A549 (cell line): ENCODE results near the gene GLRX3. TPM values are rescaled to one million over a fixed set of nuclear protein-coding genes. Genes with fewer than 3 reads are reported as not detected.
A peak's percentile ranks its signal among the peaks of the same experiment; 100 is the strongest.

Experiments used
- ATAC-seq, 2 experiments: fragments of 200-7000 bp in 1 of 2; fragments of >200 bp in 1 of 2; cut with Nextera tagmentation in 1 of 2; cut with Tn5 transposase in 1 of 2; 3 replicates each; pipeline versions ENCODE4 v1.8.0 to v1.9.1; 2018 to 2020; ENCODE audit warnings: mild to moderate bottlenecking in 1 of 2, moderate library complexity in 1 of 2
- CTCF ChIA-PET: fragments of 300-600 bp; sonication (Branson Sonifier 250); formaldehyde crosslinking; extraction: SDS; loops from one replicate; lab custom pipeline; 2021; ENCODE audit warnings: antibody characterized with exemption, inconsistent platforms; lab: Yijun Ruan, JAX
- POLR2A ChIA-PET: fragments of 350-600 bp; formaldehyde crosslinking; extraction: SDS; loops from one replicate; lab custom pipeline; 2021; ENCODE audit warnings: antibody characterized with exemption, inconsistent platforms; lab: Yijun Ruan, JAX
- DNase-seq, 2 experiments: peaks; one replicate each; pipeline versions ENCODE4 v3.0.0 to v3.0.0-alpha.2; 2011 to 2016; ENCODE audit warnings: low read depth in 1 of 2, low spot score in 1 of 2
- FAIRE-seq: peaks from 2 replicates; lab custom pipeline; 2011; peaks lifted over from hg19 to GRCh38; lab: Jason Lieb, UNC
- H3K27ac ChIP-seq, 2 experiments: fragments of >200 bp; sonication (Bioruptor Twin); formaldehyde crosslinking; 3 replicates each; pipeline ENCODE4 v1.5.1; 2016 to 2017
- H3K4me1 ChIP-seq: fragments of >200 bp; sonication (Bioruptor Twin); formaldehyde crosslinking; 3 replicates; pipeline ENCODE4 v1.6.1; 2016
- H3K4me2 ChIP-seq: fragments of >200 bp; sonication (Bioruptor Twin); formaldehyde crosslinking; 3 replicates; pipeline ENCODE4 v1.6.1; 2016
- H3K4me3 ChIP-seq: fragments of >200 bp; sonication (Bioruptor Twin); formaldehyde crosslinking; 3 replicates; pipeline ENCODE4 v1.5.1; 2016
- H3K9me3 ChIP-seq: fragments of >200 bp; sonication (Bioruptor Twin); formaldehyde crosslinking; 3 replicates; pipeline ENCODE4 v1.6.1; 2016
- CHD2 ChIP-seq: fragments of 150-350 bp; IDR thresholded peaks from 2 replicates; pipeline ENCODE4 v1.6.1; 2014; ENCODE audit warnings: low read length; ENCODE audit not compliant: partially characterized antibody
- EHF ChIP-seq: fragments of 250-450 bp; sonication (Bioruptor Pico); IDR thresholded peaks from 2 replicates; pipeline ENCODE4 v1.5.0; 2020; ENCODE audit warnings: mild to moderate bottlenecking
- EP300 ChIP-seq, 2 experiments: fragments of >200 bp; sonication (Bioruptor Twin); formaldehyde crosslinking; IDR thresholded peaks; 2 replicates in 1 of 2; 3 replicates in 1 of 2; pipeline ENCODE4 v1.6.1; 2016 to 2017
- ESRRA ChIP-seq: fragments of 150-350 bp; IDR thresholded peaks from 2 replicates; pipeline ENCODE4 v1.6.1; 2014; ENCODE audit warnings: mild to moderate bottlenecking, low read length, borderline replicate concordance
- FOXS1 ChIP-seq: fragments of 250-450 bp; sonication (Bioruptor Pico); IDR thresholded peaks from 2 replicates; pipeline ENCODE4 v1.5.0; 2020; ENCODE audit warnings: mild to moderate bottlenecking, moderate library complexity
- GATA3 ChIP-seq: IDR thresholded peaks from 2 replicates; pipeline ENCODE4 v1.6.1; 2012; ENCODE audit warnings: borderline replicate concordance
- HOXA7 ChIP-seq: fragments of 250-450 bp; sonication (Bioruptor Pico); IDR thresholded peaks from 2 replicates; pipeline ENCODE4 v1.5.0; 2020; ENCODE audit warnings: mild to moderate bottlenecking, moderate library complexity
- JUNB ChIP-seq: fragments of >200 bp; sonication (Bioruptor Twin); formaldehyde crosslinking; IDR thresholded peaks from 2 replicates; pipeline ENCODE4 v1.6.1; 2016
- KDM5A ChIP-seq: fragments of 200-600 bp; sonication (generic); IDR thresholded peaks from 2 replicates; pipeline ENCODE4 v1.6.1; 2016; ENCODE audit warnings: antibody characterized with exemption, mild to moderate bottlenecking
- NPAS2 ChIP-seq: fragments of 250-450 bp; sonication (Bioruptor Pico); IDR thresholded peaks from 2 replicates; pipeline ENCODE4 v1.8.0; 2022; ENCODE audit warnings: mild to moderate bottlenecking, moderate library complexity, borderline replicate concordance
- NR3C1 ChIP-seq: fragments of >200 bp; sonication (Bioruptor Twin); formaldehyde crosslinking; IDR thresholded peaks from 3 replicates; pipeline ENCODE4 v1.6.1; 2017
- RAD21 ChIP-seq, 2 experiments: fragments of >200 bp in 1 of 2; sonication (Bioruptor Twin) in 1 of 2; formaldehyde crosslinking in 1 of 2; IDR thresholded peaks in 1 of 2; conservative IDR thresholded peaks in 1 of 2; 2 replicates in 1 of 2; 3 replicates in 1 of 2; pipeline ENCODE4 v1.6.1; 2012 to 2018; ENCODE audit warnings: inconsistent platforms in 1 of 2
- SREBF2 ChIP-seq: fragments of 450-650 bp; IDR thresholded peaks from 2 replicates; pipeline ENCODE4 v1.6.1; 2014; ENCODE audit warnings: mild to moderate bottlenecking, moderate library complexity
- TP53 ChIP-seq: fragments of 250-450 bp; sonication (Bioruptor Pico); IDR thresholded peaks from 2 replicates; pipeline ENCODE4 v1.5.0; 2021; ENCODE audit warnings: mild to moderate bottlenecking, moderate library complexity
- ZNF302 ChIP-seq: fragments of 250-450 bp; sonication (Bioruptor Pico); IDR thresholded peaks from 2 replicates; pipeline ENCODE4 v1.9.0; 2021; ENCODE audit warnings: inconsistent platforms, mild to moderate bottlenecking, moderate library complexity
- ZSCAN20 ChIP-seq: fragments of 250-450 bp; sonication (Bioruptor Pico); IDR thresholded peaks from 2 replicates; pipeline ENCODE4 v1.8.0; 2022; ENCODE audit warnings: mild to moderate bottlenecking, moderate library complexity
- WGBS: methylation state at CpG from one replicate; pipeline ENCODE4 v1.1.6; 2017; ENCODE audit errors: missing lambda C conversion rate; 5-methylcytosine and 5-hydroxymethylcytosine counted together
- polyA plus RNA-seq, 4 experiments: library from polyadenylated mRNA; depleted of rRNA in 3 of 4; stranded (reverse); fragments of >200 nt; fragmentation: RNase III in 1 of 4; extraction: RNeasy Plus Mini Kit Qiagen cat#74134 plus additional on column Dnase treatment in 1 of 4; gene quantifications; 2 replicates in 3 of 4; 3 replicates in 1 of 4; pipeline ENCODE4 v1.2.3, GENCODE V29; 2011 to 2017
- TF ChIP-seq, protein P1 (sequence below): fragments of >200 bp; sonication (Bioruptor Twin); formaldehyde crosslinking; IDR thresholded peaks from 3 replicates; pipeline ENCODE4 v1.5.1; 2016
- TF ChIP-seq, protein P2 (sequence below): IDR thresholded peaks from 2 replicates; pipeline ENCODE4 v1.6.1; 2012; ENCODE audit warnings: low read depth, borderline replicate concordance
- TF ChIP-seq, protein P3 (sequence below): fragments of 200-600 bp; sonication (generic); IDR thresholded peaks from 2 replicates; pipeline ENCODE4 v1.6.1; 2016; ENCODE audit warnings: antibody characterized with exemption, mild to moderate bottlenecking, moderate library complexity
- TF ChIP-seq, protein P4 (sequence below): IDR thresholded peaks from 2 replicates; pipeline ENCODE4 v1.6.1; 2012

Gene GLRX3
- polyA plus RNA-seq, 2 of the 4 experiments (the other 2 are of a cell fraction) = 153 to 219 TPM

DNA sequence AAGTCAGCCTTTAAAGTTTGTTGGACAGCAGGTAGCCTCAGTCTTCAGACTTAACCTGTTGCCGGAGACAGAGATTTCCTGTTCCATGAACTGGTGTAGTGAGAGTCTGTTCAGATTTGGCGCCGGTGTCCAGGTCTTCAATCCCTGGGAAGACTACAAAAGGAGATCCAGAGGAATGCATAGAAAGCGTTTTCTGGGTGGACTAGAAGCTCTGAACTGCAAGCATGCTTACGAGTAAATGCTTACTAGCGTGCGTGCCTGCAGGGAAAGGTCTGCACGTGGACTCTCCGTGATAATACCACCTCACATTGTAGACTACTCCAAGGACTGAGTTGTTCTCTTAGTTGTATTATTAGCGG lies 878 bp downstream of the GLRX3 start:
- Histone ChIP-seq H3K4me3 (peak overlapping the region; percentile 98), H3K4me1 (peaks cover 29% of the 10 kb centered on the region), H3K27ac (peak overlapping the region; percentile 96 to 98), H3K4me2 (peak overlapping the region; percentile 98), H3K9me3 (no peaks in the 10 kb centered on the region)
- WGBS = 6% methylated on average over 10 of the region's 10 CpGs
- peak; percentile 15 to 42 for ATAC-seq
- FAIRE-seq = no peak
- DNase-seq = peak; percentile 26 to 30
- TF ChIP-seq ESRRA (no peak), ZNF302 (CRISPR knock-in tag) (no peak), RAD21 (conservative IDR thresholded peaks at IDR 0.05 in 1 of 2, IDR thresholded peaks at IDR 0.05 in 1 of 2) (no peak), TP53 (CRISPR knock-in tag) (no peak), NPAS2 (CRISPR knock-in tag) (no peak), SREBF2 (no peak), HOXA7 (CRISPR knock-in tag) (no peak)
- TF ChIP-seq, protein P1, sequence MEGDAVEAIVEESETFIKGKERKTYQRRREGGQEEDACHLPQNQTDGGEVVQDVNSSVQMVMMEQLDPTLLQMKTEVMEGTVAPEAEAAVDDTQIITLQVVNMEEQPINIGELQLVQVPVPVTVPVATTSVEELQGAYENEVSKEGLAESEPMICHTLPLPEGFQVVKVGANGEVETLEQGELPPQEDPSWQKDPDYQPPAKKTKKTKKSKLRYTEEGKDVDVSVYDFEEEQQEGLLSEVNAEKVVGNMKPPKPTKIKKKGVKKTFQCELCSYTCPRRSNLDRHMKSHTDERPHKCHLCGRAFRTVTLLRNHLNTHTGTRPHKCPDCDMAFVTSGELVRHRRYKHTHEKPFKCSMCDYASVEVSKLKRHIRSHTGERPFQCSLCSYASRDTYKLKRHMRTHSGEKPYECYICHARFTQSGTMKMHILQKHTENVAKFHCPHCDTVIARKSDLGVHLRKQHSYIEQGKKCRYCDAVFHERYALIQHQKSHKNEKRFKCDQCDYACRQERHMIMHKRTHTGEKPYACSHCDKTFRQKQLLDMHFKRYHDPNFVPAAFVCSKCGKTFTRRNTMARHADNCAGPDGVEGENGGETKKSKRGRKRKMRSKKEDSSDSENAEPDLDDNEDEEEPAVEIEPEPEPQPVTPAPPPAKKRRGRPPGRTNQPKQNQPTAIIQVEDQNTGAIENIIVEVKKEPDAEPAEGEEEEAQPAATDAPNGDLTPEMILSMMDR = no peak
- ChIA-PET POLR2A (interaction anchor here (5.7 kb wide), 1 partner anchor 26 kb away, joined by 188 read pairs; the partner anchor contains the start of gene C10orf143), CTCF (interaction anchor here (1.0 to 3.6 kb wide), 6 partner anchors 9 to 166 kb away, joined by 3 to 20 read pairs (median 4); partner anchors contain the start of gene C10orf143)

DNA sequence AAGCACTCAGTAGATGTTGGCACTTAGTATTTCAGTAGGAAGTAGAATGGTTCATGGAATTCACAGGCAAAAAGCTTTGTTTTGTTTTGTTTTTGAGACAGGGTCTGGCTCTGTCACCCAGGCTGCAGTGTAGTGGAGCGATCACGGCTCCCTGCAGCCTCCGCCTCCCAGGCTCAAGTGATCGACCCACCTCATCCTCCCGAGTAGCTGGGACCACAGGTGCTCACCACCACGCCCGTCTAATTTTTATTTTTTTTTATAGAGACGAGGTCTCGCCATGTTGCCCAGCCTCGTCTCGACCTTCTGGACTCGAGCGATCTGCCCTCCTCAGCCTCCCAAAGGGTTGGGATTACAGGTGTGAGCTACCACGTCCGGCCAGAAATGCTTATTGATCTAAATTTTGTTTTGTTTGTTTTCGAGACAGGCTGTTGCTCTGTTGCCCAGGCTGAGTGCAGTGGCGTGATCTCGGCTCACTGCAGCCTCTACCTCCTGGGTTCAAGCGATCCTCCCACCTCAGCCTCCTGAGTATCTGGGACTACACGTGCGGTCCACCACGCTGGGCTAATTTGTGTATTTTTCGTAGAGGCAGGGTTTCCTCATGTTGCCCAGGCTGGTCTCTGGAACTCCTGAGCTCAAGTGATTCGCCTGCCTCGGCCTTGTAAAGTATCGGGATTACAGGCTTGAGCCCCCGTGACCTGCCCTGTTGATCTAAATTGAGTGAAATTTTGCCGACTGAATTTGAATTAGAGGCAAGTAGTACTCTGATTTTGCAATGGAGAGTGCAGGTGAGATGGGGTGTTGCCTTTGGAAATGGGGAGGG lies 1.7 kb downstream of the GLRX3 start:
- ChIA-PET POLR2A (interaction anchor here (5.7 kb wide), 1 partner anchor 27 kb away, joined by 188 read pairs; the partner anchor contains the start of gene C10orf143), CTCF (interaction anchor here (1.0 to 3.6 kb wide), 5 partner anchors 10 to 52 kb away, joined by 3 to 20 read pairs (median 5); partner anchors contain the start of gene C10orf143)
- H3K4me1 ChIP-seq = peaks cover 29% of the 10 kb centered on the region
- no peaks in the 10 kb centered on the region for H3K9me3 ChIP-seq
- TF ChIP-seq NR3C1 (no peak), KDM5A (no peak), FOXS1 (CRISPR knock-in tag) (no peak), GATA3 (no peak), EHF (CRISPR knock-in tag) (no peak), ZSCAN20 (CRISPR knock-in tag) (no peak), CHD2 (no peak), JUNB (no peak), NPAS2 (CRISPR knock-in tag) (no peak), EP300 (IDR thresholded peaks at IDR 0.05) (no peak), TP53 (CRISPR knock-in tag) (no peak), ESRRA (no peak)
- TF ChIP-seq, protein P2, sequence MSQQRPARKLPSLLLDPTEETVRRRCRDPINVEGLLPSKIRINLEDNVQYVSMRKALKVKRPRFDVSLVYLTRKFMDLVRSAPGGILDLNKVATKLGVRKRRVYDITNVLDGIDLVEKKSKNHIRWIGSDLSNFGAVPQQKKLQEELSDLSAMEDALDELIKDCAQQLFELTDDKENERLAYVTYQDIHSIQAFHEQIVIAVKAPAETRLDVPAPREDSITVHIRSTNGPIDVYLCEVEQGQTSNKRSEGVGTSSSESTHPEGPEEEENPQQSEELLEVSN = no peak
- TF ChIP-seq, protein P3, sequence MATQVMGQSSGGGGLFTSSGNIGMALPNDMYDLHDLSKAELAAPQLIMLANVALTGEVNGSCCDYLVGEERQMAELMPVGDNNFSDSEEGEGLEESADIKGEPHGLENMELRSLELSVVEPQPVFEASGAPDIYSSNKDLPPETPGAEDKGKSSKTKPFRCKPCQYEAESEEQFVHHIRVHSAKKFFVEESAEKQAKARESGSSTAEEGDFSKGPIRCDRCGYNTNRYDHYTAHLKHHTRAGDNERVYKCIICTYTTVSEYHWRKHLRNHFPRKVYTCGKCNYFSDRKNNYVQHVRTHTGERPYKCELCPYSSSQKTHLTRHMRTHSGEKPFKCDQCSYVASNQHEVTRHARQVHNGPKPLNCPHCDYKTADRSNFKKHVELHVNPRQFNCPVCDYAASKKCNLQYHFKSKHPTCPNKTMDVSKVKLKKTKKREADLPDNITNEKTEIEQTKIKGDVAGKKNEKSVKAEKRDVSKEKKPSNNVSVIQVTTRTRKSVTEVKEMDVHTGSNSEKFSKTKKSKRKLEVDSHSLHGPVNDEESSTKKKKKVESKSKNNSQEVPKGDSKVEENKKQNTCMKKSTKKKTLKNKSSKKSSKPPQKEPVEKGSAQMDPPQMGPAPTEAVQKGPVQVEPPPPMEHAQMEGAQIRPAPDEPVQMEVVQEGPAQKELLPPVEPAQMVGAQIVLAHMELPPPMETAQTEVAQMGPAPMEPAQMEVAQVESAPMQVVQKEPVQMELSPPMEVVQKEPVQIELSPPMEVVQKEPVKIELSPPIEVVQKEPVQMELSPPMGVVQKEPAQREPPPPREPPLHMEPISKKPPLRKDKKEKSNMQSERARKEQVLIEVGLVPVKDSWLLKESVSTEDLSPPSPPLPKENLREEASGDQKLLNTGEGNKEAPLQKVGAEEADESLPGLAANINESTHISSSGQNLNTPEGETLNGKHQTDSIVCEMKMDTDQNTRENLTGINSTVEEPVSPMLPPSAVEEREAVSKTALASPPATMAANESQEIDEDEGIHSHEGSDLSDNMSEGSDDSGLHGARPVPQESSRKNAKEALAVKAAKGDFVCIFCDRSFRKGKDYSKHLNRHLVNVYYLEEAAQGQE = no peak
- TF ChIP-seq, protein P4, sequence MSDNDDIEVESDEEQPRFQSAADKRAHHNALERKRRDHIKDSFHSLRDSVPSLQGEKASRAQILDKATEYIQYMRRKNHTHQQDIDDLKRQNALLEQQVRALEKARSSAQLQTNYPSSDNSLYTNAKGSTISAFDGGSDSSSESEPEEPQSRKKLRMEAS = no peak
- no peak for DNase-seq
- 78% methylated on average over 28 of the region's 28 CpGs for WGBS
- peak overlapping the region; percentile 96 to 98 for H3K27ac ChIP-seq
- peak overlapping the region; percentile 98 for H3K4me3 ChIP-seq
- no peak for ATAC-seq
- no peak for FAIRE-seq
- peak overlapping the region; percentile 98 for H3K4me2 ChIP-seq
